HFFc6 (cell line): ENCODE results near the gene SLC25A23. TPM values are rescaled to one million over a fixed set of nuclear protein-coding genes. Genes with fewer than 3 reads are reported as not detected.
"Not testable (repeated sequence)": the region's sequence is repeated elsewhere in the genome, so short reads cannot be mapped to it uniquely, and the experiment has no call there.

Experiments used
- DNase-seq: peaks from one replicate; pipeline ENCODE4 v3.0.0-alpha.2; 2018
- H3K27ac Mint-ChIP-seq: 2 replicates; pipeline ENCODE4 v1.8.0; 2020; ENCODE audit warnings: mild to moderate bottlenecking, mixed read lengths
- H3K27me3 Mint-ChIP-seq: 2 replicates; pipeline ENCODE4 v1.8.0; 2021; ENCODE audit warnings: mild to moderate bottlenecking, moderate library complexity, mixed read lengths; ENCODE audit not compliant: insufficient read depth
- H3K36me3 Mint-ChIP-seq: 2 replicates; pipeline ENCODE4 v1.8.0; 2021; ENCODE audit warnings: low read depth, mixed read lengths
- H3K4me1 Mint-ChIP-seq: 2 replicates; pipeline ENCODE4 v1.8.0; 2020; ENCODE audit warnings: low read depth, mixed read lengths
- H3K4me3 Mint-ChIP-seq: 2 replicates; pipeline ENCODE4 v1.8.0; 2020; ENCODE audit warnings: mild to moderate bottlenecking, moderate library complexity, mixed read lengths
- H3K9me3 Mint-ChIP-seq: 2 replicates; pipeline ENCODE4 v1.8.0; 2020; ENCODE audit warnings: mild to moderate bottlenecking, mixed read lengths
- CTCF ChIP-seq: fragments of 200-600 bp; sonication (generic); IDR thresholded peaks from 2 replicates; pipeline ENCODE4 v1.5.0; 2021; ENCODE audit warnings: antibody characterized with exemption, mild to moderate bottlenecking
- long read RNA-seq: library from polyadenylated mRNA; unstranded; transcript quantifications from one replicate; pipeline ENCODE4 v2.0.0, GENCODE V29; 2019
- total RNA-seq, 6 experiments: library from RNA; stranded (reverse); fragmentation: NEBNext Ultra II Directional; extraction: Animal tissue kit (Norgen Biotek cat#: 25700); gene quantifications; 2 replicates in 1 of 6; 3 replicates in 5 of 6; pipeline ENCODE4 v1.2.3, GENCODE V29; 2021

The SLC25A23 gene
- total RNA-seq = 10 to 100 TPM; 15.4 to 25.3 (median 16.8) TPM
- long read RNA-seq, partial matches to known transcripts = 0 of 1 reads
- long read RNA-seq, other reads (novel, unspliced or antisense) = 1 of 1 reads

- H3K9me3 Mint-ChIP-seq = peaks cover 7% of the 10 kb centered on the region; the same call in 1 of the 2 replicates
- H3K36me3 Mint-ChIP-seq = peaks cover 12% of the 10 kb centered on the region
- H3K27ac Mint-ChIP-seq = peak within 1 kb of the TSS; percentile 60; the same call in 1 of the 2 replicates
- no peak for TF ChIP-seq CTCF
- peak within 1 kb of the TSS; percentile 90 for H3K4me3 Mint-ChIP-seq
- DNase-seq = peak; percentile 9
- peaks cover 24% of the 10 kb centered on the region for H3K4me1 Mint-ChIP-seq
- peaks cover 5% of the 10 kb centered on the region for H3K27me3 Mint-ChIP-seq
Measured at GRCh38 chr19:6459262-6460098, at the start of gene SLC25A23. TSS of gene SLC25A23 (minus strand) at chr19:6459792. CDS start at chr19:6459628, 164 bp downstream.

GRCh38 chr19:6508028-6508771 is 48.6 kb upstream of the SLC25A23 start:
- not testable (repeated sequence) for H3K36me3 Mint-ChIP-seq, H3K4me1 Mint-ChIP-seq, H3K4me3 Mint-ChIP-seq, H3K9me3 Mint-ChIP-seq, H3K27me3 Mint-ChIP-seq, DNase-seq, H3K27ac Mint-ChIP-seq

GRCh38 chr19:6503407-6504201 is 44.0 kb upstream of the SLC25A23 start:
- H3K36me3 Mint-ChIP-seq = no peaks in the 10 kb centered on the region
- H3K27me3 Mint-ChIP-seq = peaks cover 17% of the 10 kb centered on the region
- DNase-seq = no peak
- no peaks in the 10 kb centered on the region for H3K4me1 Mint-ChIP-seq
- no peaks in the 10 kb centered on the region for H3K9me3 Mint-ChIP-seq
- no peak for TF ChIP-seq CTCF
- no peak overlapping the region for H3K4me3 Mint-ChIP-seq
- no peak overlapping the region for H3K27ac Mint-ChIP-seq

- peaks cover 16% of the 10 kb centered on the region for H3K27me3 Mint-ChIP-seq
- no peak within 1 kb of the TSS for H3K27ac Mint-ChIP-seq
- H3K36me3 Mint-ChIP-seq = no peaks in the 10 kb centered on the region
- TF ChIP-seq CTCF = no peak
- H3K9me3 Mint-ChIP-seq = no peaks in the 10 kb centered on the region
- H3K4me1 Mint-ChIP-seq = no peaks in the 10 kb centered on the region
- no peak within 1 kb of the TSS for H3K4me3 Mint-ChIP-seq
- no peak for DNase-seq
Measured at GRCh38 chr19:6501740-6502648, 42.4 kb upstream of the SLC25A23 start, which contains the start of gene TUBB4A. TSS of gene TUBB4A (minus strand) at chr19:6502309. CDS start at chr19:6502212, 97 bp downstream.
